ENCODE results near the gene SMIM14.

DNA sequence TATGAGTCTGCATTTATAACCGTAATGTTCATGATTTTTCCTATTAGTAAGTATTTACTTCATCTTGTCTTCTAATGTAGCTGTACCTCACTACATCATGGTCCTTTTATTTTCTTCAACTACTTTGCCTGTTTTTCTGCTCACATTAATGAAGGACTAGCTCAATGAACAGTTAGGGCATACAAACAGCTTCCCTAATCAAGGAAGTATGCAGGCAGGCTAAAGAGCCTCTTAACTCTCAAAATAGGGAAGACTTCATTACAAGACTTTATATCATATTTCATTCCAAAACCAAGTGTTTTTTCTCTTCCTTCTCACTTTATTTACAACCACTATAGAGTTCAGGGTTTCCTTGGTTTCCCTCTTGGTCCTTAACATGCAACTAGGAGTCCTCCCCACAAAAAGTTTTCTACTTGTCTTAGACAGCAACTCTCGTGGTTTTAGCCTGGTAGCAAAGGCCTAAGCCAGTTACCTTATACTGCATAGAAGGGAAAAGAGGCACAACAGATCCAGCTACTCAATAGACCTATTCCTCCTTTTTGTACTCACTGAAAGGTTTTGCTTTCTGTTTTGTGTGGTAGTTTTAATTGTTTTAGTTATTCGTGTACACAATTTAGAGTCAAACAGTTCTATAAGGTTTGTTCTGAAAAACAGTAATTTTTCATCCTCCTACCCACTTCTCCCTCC, 40.8 kb downstream of the SMIM14 start:
- TF ChIP-seq, protein P1, sequence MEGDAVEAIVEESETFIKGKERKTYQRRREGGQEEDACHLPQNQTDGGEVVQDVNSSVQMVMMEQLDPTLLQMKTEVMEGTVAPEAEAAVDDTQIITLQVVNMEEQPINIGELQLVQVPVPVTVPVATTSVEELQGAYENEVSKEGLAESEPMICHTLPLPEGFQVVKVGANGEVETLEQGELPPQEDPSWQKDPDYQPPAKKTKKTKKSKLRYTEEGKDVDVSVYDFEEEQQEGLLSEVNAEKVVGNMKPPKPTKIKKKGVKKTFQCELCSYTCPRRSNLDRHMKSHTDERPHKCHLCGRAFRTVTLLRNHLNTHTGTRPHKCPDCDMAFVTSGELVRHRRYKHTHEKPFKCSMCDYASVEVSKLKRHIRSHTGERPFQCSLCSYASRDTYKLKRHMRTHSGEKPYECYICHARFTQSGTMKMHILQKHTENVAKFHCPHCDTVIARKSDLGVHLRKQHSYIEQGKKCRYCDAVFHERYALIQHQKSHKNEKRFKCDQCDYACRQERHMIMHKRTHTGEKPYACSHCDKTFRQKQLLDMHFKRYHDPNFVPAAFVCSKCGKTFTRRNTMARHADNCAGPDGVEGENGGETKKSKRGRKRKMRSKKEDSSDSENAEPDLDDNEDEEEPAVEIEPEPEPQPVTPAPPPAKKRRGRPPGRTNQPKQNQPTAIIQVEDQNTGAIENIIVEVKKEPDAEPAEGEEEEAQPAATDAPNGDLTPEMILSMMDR (IDR thresholded peaks at IDR 0.05), result no peak
- no peak for TF ChIP-seq EZH2 (IDR thresholded peaks at IDR 0.05)
- no peak for TF ChIP-seq EZH2phosphoT487 (IDR thresholded peaks at IDR 0.05)

Measured in neural progenitor cell (in vitro differentiated cells).